HCT116 (cell line): ENCODE measurements around the gene PSENEN. TPM values are rescaled to one million over a fixed set of nuclear protein-coding genes. Genes with fewer than 3 reads are reported as not detected.

Source experiments
- ATAC-seq: fragments of 200-7000 bp; cut with Tn5 transposase; 2 replicates; pipeline ENCODE4 v1.9.1; 2020; ENCODE audit warnings: mild to moderate bottlenecking, moderate library complexity
- BruUV-seq: library from RNA; stranded (reverse); fragments of 400-500 nt; replicated peaks from 2 replicates; lab custom pipeline; 2021; lab: Mats Ljungman, UMichigan
- CTCF ChIA-PET: fragments of 300-600 bp; sonication (Branson Sonifier 250); formaldehyde crosslinking; loops from one replicate; lab custom pipeline; 2021; ENCODE audit warnings: antibody characterized with exemption; lab: Charles Lee
- POLR2A ChIA-PET: fragments of 300-600, 350-600 bp; sonication (Branson Sonifier 250); formaldehyde crosslinking; loops from one replicate; lab custom pipeline; 2021; ENCODE audit warnings: antibody characterized with exemption; lab: Charles Lee
- RAD21 ChIA-PET, 2 experiments: fragments of 300-600 bp; sonication (Branson Sonifier 250); formaldehyde crosslinking; loops; one replicate each; lab custom pipeline; 2023; ENCODE audit warnings: low total read pairs in 2 of 2; ENCODE audit not compliant: uncharacterized antibody in 2 of 2, unreplicated experiment in 2 of 2, low non-redundant PET in 1 of 2; lab: Charles Lee
- DNase-seq: peaks from one replicate; pipeline ENCODE4 v3.0.0-alpha.2; 2010; ENCODE audit warnings: low read depth, low spot score
- H2AFZ ChIP-seq: fragments of 200-600 bp; shearing (Covaris generic), sonication (generic); 2 replicates; pipeline ENCODE4 v1.6.1; 2017; ENCODE audit warnings: low read depth, mixed run types, mixed read lengths, antibody characterized with exemption, low read length; ENCODE audit not compliant: poor library complexity, severe bottlenecking
- H3K27ac ChIP-seq: 2 replicates; pipeline ENCODE4 v1.5.1; 2012; ENCODE audit warnings: low read depth, low read length
- H3K27me3 ChIP-seq: fragments of 200-600 bp; sonication (generic); 2 replicates; pipeline ENCODE4 v1.6.1; 2016; ENCODE audit warnings: mixed run types, low read length, mixed read lengths; ENCODE audit not compliant: insufficient read depth
- H3K36me3 ChIP-seq, 2 experiments: fragments of 200-500 bp in 1 of 2; fragments of 200-600 bp in 1 of 2; sonication (Bioruptor generic) in 1 of 2; sonication (generic) in 1 of 2; 2 replicates each; pipeline versions ENCODE4 v1.5.1 to v1.6.1; 2014 to 2016; ENCODE audit warnings: low read length in 2 of 2, inconsistent platforms in 1 of 2, mixed read lengths in 1 of 2, mixed run types in 1 of 2; ENCODE audit not compliant: insufficient read depth in 2 of 2, control insufficient read depth in 1 of 2
- H3K4me1 ChIP-seq, 2 experiments: fragments of 200-600 bp in 1 of 2; sonication (generic) in 1 of 2; 2 replicates each; pipeline versions ENCODE4 v1.5.1 to v1.6.1; 2012 to 2017; ENCODE audit warnings: low read length in 2 of 2, inconsistent platforms in 1 of 2, mild to moderate bottlenecking in 1 of 2, mixed read lengths in 1 of 2, mixed run types in 1 of 2, moderate library complexity in 1 of 2; ENCODE audit not compliant: insufficient read depth in 2 of 2, control insufficient read depth in 1 of 2
- H3K4me2 ChIP-seq: fragments of 200-600 bp; sonication (generic); 2 replicates; pipeline ENCODE4 v1.6.1; 2017; ENCODE audit warnings: mixed run types, low read length, mixed read lengths
- H3K4me3 ChIP-seq, 2 experiments: fragments of 200-600 bp in 1 of 2; sonication (generic) in 1 of 2; replicated peaks in 1 of 2; 2 replicates each; pipeline ENCODE4 v1.5.1; 2011 to 2016; ENCODE audit warnings: low read length in 2 of 2, control low read depth in 1 of 2, low read depth in 1 of 2, mild to moderate bottlenecking in 1 of 2, mixed read lengths in 1 of 2, mixed run types in 1 of 2
- H3K79me2 ChIP-seq: fragments of 200-600 bp; sonication (generic); 2 replicates; pipeline ENCODE4 v1.6.1; 2017; ENCODE audit warnings: mild to moderate bottlenecking, mixed run types, low read length, moderate library complexity, mixed read lengths; ENCODE audit not compliant: insufficient read depth
- H3K9ac ChIP-seq: fragments of 200-600 bp; sonication (generic); 2 replicates; pipeline ENCODE4 v1.6.1; 2016; ENCODE audit warnings: low read length, mixed read lengths
- H3K9me2 ChIP-seq: fragments of 200-600 bp; sonication (generic), shearing (Covaris generic); 2 replicates; pipeline ENCODE4 v1.6.1; 2017; ENCODE audit warnings: mixed run types, mild to moderate bottlenecking, moderate library complexity; ENCODE audit not compliant: insufficient read depth
- H3K9me3 ChIP-seq, 2 experiments: fragments of 200-500 bp in 1 of 2; fragments of 200-600 bp in 1 of 2; sonication (Bioruptor generic) in 1 of 2; sonication (generic) in 1 of 2; 2 replicates each; pipeline ENCODE4 v1.6.1; 2014 to 2017; ENCODE audit warnings: low read length in 2 of 2, mixed read lengths in 2 of 2, inconsistent platforms in 1 of 2, low read depth in 1 of 2, mild to moderate bottlenecking in 1 of 2, mixed run types in 1 of 2, moderate library complexity in 1 of 2; ENCODE audit not compliant: control insufficient read depth in 1 of 2, insufficient read depth in 1 of 2
- H4K20me1 ChIP-seq: fragments of 200-600 bp; sonication (generic), shearing (Covaris generic); 2 replicates; pipeline ENCODE4 v1.6.1; 2017; ENCODE audit warnings: mixed run types, mild to moderate bottlenecking, moderate library complexity; ENCODE audit not compliant: insufficient read depth
- ELF1 ChIP-seq: IDR thresholded peaks from 2 replicates; pipeline ENCODE4 v1.6.1; 2012; ENCODE audit warnings: low read depth, borderline replicate concordance
- EZH2phosphoT487 ChIP-seq: fragments of 200-600 bp; IDR thresholded peaks from 2 replicates; pipeline ENCODE4 v1.6.1; 2018; ENCODE audit warnings: antibody characterized with exemption, borderline replicate concordance
- JUND ChIP-seq: IDR thresholded peaks from 2 replicates; pipeline ENCODE4 v1.6.1; 2012
- POLR2AphosphoS5 ChIP-seq: IDR thresholded peaks from 2 replicates; pipeline ENCODE4 v1.6.1; 2011; ENCODE audit warnings: mild to moderate bottlenecking, low read depth, low read length, moderate library complexity
- TCF7L2 ChIP-seq: IDR thresholded peaks from 2 replicates; pipeline ENCODE4 v1.7.0; 2011; ENCODE audit warnings: borderline replicate concordance, inconsistent platforms; ENCODE audit not compliant: insufficient read depth, insufficient read length; ENCODE audit errors: extremely low read depth
- YY1 ChIP-seq: IDR thresholded peaks from 2 replicates; pipeline ENCODE4 v1.6.1; 2011; ENCODE audit warnings: low read length, low read depth, moderate library complexity, mild to moderate bottlenecking; ENCODE audit not compliant: insufficient replicate concordance; ENCODE audit errors: extremely low read depth
- ZNF274 ChIP-seq: fragments of 200-500 bp; sonication (Bioruptor generic); IDR thresholded peaks from 2 replicates; pipeline ENCODE4 v1.6.1; 2014; ENCODE audit warnings: mild to moderate bottlenecking, low read depth, low read length, inconsistent platforms
- intact Hi-C: fragments of 100-400 bp; cut with micrococcal nuclease; formaldehyde crosslinking; loops from 2 replicates; pipeline ENCODE4 v1.10.0; 2022
- total RNA-seq: library from RNA; stranded (reverse); gene quantifications from one replicate; pipeline ENCODE4 v1.2.1, GENCODE V29; 2021; ENCODE audit not compliant: unreplicated experiment
- TF ChIP-seq, protein P1 (sequence below), 3 experiments: fragments of 200-600 bp in 1 of 3; sonication (generic) in 1 of 3; IDR thresholded peaks in 2 of 3; conservative IDR thresholded peaks in 1 of 3; 2 replicates each; pipeline ENCODE4 v1.5.1; 2012 to 2017; ENCODE audit warnings: low read depth in 2 of 3, low read length in 2 of 3, antibody characterized with exemption in 1 of 3, borderline replicate concordance in 1 of 3, control low read depth in 1 of 3, mild to moderate bottlenecking in 1 of 3, mixed read lengths in 1 of 3, mixed run types in 1 of 3, moderate library complexity in 1 of 3; ENCODE audit not compliant: insufficient read depth in 1 of 3
- TF ChIP-seq, protein P2 (sequence below): IDR thresholded peaks from 2 replicates; pipeline ENCODE4 v1.6.1; 2012
- TF ChIP-seq, protein P3 (sequence below): IDR thresholded peaks from 2 replicates; pipeline ENCODE4 v1.6.1; 2012; ENCODE audit warnings: low read depth

PSENEN gene
- total RNA-seq, 1 experiment from 2014 or later = 55.3 TPM

DNA sequence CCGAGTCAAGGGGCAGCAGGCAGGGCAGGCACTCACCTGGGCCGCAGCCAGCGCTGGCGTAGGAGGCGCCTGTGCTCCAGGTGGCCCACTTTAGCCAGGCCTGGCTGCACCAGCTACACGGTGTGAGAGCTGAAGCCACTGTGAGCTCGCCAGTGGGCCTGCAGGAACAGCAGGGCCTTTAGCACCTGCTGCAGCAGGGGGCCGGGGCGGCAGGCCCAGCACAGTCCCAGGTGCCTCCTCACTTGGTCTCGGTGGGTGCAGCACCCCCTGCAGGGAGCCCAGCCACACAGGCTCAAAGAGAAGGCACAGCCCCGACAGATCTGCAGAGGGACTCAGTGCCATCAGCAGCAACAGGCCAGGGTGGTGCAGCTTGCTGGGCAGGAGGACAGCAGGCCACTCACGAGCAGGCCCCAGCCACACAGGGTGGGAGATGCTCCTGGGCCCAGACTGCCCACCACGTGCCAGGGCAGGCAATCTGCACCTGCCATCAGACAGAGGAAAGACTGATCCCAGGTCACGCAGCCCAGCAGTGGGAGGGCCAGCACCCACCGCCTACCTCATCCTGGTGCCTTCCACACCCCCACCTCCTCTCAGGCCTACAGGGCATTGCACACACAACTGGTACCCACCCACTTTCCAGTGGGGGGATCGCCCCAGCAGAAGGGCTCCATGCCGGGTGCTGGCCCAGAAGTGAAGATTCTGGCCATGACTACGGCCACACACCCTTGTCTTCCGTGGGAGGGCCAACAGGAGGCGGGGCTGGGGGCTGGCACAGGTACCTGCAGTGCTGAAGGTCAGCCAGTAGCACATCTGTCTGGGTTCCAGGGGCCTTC lies 45.7 kb downstream of the PSENEN start:
- TF ChIP-seq, protein P1, sequence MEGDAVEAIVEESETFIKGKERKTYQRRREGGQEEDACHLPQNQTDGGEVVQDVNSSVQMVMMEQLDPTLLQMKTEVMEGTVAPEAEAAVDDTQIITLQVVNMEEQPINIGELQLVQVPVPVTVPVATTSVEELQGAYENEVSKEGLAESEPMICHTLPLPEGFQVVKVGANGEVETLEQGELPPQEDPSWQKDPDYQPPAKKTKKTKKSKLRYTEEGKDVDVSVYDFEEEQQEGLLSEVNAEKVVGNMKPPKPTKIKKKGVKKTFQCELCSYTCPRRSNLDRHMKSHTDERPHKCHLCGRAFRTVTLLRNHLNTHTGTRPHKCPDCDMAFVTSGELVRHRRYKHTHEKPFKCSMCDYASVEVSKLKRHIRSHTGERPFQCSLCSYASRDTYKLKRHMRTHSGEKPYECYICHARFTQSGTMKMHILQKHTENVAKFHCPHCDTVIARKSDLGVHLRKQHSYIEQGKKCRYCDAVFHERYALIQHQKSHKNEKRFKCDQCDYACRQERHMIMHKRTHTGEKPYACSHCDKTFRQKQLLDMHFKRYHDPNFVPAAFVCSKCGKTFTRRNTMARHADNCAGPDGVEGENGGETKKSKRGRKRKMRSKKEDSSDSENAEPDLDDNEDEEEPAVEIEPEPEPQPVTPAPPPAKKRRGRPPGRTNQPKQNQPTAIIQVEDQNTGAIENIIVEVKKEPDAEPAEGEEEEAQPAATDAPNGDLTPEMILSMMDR (IDR thresholded peaks at IDR 0.05 in 2 of 3, conservative IDR thresholded peaks at IDR 0.05 in 1 of 3; ENCODE audit: borderline replicate concordance in 1 of 3, insufficient read depth in 1 of 3, low read depth in 2 of 3, low read length in 2 of 3) = peak in 2 of 3 experiments; percentile 32 to 34; a peak in 1 of 6 replicates
- no peak for TF ChIP-seq TCF7L2
- Histone ChIP-seq H3K27ac (no peak overlapping the region; the same call in 1 of the 2 replicates), H3K4me3 (no peak overlapping the region), H3K4me2 (no peak overlapping the region), H3K4me1 (peaks cover 0 to 5% of the 10 kb centered on the region in 2 experiments; a peak in 2 of 4 replicates), H2AFZ (no peak overlapping the region), H3K9ac (no peak overlapping the region), H3K79me2 (no peaks in the 10 kb centered on the region), H4K20me1 (no peaks in the 10 kb centered on the region), H3K36me3 (no peaks in the 10 kb centered on the region), H3K27me3 (no peaks in the 10 kb centered on the region), H3K9me3 (no peaks in the 10 kb centered on the region), H3K9me2 (no peaks in the 10 kb centered on the region)
- intact Hi-C loops = no loop called here
- ChIA-PET CTCF (no interaction called here), POLR2A (no interaction called here), RAD21 (no interaction called here)
- ATAC-seq (peak; percentile 70), DNase-seq (no peak)
- no TSS peak for BruUV-seq

DNA sequence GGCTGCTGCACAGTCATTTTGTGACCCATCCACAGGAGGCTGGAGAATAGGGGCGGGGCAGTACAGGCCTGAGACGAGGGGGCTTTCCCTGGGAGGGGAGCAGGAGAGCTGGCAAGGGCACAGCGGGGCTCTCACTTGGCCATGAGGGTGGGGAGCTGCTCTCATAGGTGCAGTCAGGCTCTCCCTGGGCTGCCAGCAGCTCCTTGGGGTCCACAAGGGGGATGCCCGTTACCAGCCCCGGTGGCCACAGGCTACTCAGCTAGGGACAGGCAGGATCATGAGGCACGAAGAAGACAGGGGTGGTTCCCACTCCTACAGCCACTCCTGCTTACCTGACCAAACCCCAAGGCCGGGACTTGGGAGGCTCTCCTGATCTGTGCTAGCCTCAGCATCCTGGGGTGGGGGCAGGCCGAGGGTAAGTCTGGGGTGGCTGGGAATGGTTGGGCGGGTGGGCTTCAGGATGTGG lies 46.4 kb downstream of the PSENEN start:
- intact Hi-C loops = no loop called here
- Histone ChIP-seq H3K36me3 (no peaks in the 10 kb centered on the region), H4K20me1 (no peaks in the 10 kb centered on the region), H3K27ac (no peak overlapping the region), H3K9me3 (no peaks in the 10 kb centered on the region), H3K4me2 (no peak overlapping the region), H3K79me2 (no peaks in the 10 kb centered on the region), H2AFZ (no peak overlapping the region), H3K27me3 (no peaks in the 10 kb centered on the region), H3K9ac (no peak overlapping the region), H3K4me1 (peaks cover 0 to 5% of the 10 kb centered on the region in 2 experiments; a peak in 2 of 4 replicates), H3K4me3 (no peak overlapping the region), H3K9me2 (no peaks in the 10 kb centered on the region)
- ChIA-PET POLR2A (no interaction called here), RAD21 (no interaction called here), CTCF (no interaction called here)
- BruUV-seq = no TSS peak
- DNase-seq (no peak), ATAC-seq (no peak)
- no peak for TF ChIP-seq POLR2AphosphoS5
- TF ChIP-seq JUND = no peak
- TF ChIP-seq EZH2phosphoT487 = no peak
- no peak for TF ChIP-seq ZNF274
- TF ChIP-seq, protein P2, sequence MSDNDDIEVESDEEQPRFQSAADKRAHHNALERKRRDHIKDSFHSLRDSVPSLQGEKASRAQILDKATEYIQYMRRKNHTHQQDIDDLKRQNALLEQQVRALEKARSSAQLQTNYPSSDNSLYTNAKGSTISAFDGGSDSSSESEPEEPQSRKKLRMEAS = no peak
- TF ChIP-seq YY1 = no peak
- TF ChIP-seq ELF1 = no peak
- TF ChIP-seq, protein P3, sequence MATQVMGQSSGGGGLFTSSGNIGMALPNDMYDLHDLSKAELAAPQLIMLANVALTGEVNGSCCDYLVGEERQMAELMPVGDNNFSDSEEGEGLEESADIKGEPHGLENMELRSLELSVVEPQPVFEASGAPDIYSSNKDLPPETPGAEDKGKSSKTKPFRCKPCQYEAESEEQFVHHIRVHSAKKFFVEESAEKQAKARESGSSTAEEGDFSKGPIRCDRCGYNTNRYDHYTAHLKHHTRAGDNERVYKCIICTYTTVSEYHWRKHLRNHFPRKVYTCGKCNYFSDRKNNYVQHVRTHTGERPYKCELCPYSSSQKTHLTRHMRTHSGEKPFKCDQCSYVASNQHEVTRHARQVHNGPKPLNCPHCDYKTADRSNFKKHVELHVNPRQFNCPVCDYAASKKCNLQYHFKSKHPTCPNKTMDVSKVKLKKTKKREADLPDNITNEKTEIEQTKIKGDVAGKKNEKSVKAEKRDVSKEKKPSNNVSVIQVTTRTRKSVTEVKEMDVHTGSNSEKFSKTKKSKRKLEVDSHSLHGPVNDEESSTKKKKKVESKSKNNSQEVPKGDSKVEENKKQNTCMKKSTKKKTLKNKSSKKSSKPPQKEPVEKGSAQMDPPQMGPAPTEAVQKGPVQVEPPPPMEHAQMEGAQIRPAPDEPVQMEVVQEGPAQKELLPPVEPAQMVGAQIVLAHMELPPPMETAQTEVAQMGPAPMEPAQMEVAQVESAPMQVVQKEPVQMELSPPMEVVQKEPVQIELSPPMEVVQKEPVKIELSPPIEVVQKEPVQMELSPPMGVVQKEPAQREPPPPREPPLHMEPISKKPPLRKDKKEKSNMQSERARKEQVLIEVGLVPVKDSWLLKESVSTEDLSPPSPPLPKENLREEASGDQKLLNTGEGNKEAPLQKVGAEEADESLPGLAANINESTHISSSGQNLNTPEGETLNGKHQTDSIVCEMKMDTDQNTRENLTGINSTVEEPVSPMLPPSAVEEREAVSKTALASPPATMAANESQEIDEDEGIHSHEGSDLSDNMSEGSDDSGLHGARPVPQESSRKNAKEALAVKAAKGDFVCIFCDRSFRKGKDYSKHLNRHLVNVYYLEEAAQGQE = no peak
